SU-DHL-6 (cell line): ENCODE data around the gene HP1BP3.
A peak's percentile ranks its signal among the peaks of the same experiment; 100 is the strongest.

Experiments
- CTCF ChIP-seq: fragments of 200-600 bp; sonication (generic); IDR thresholded peaks from one replicate; pipeline ENCODE4 v1.5.1; 2017; ENCODE audit warnings: antibody characterized with exemption, mild to moderate bottlenecking, low read length, moderate library complexity; ENCODE audit not compliant: insufficient read depth, poor library complexity, severe bottlenecking
- EZH2phosphoT487 ChIP-seq: fragments of 200-600 bp; sonication (generic), shearing (Covaris generic); conservative IDR thresholded peaks from 2 replicates; pipeline ENCODE4 v1.6.1; 2018; ENCODE audit warnings: mild to moderate bottlenecking, antibody characterized with exemption, low read length, moderate library complexity, mixed read lengths

GRCh38 chr1:20696397-20697333 is 90.4 kb downstream of the HP1BP3 start:
- TF ChIP-seq CTCF (peak; percentile 70), EZH2phosphoT487 (no peak)
